Thyroid gland (tissue), 4 donors: ENCODE results near the gene STRN3. TPM values are rescaled to one million over a fixed set of nuclear protein-coding genes. Genes with fewer than 3 reads are reported as not detected.
A peak's percentile ranks its signal among the peaks of the same experiment; 100 is the strongest.
"Not testable (repeated sequence)": the region's sequence is repeated elsewhere in the genome, so short reads cannot be mapped to it uniquely, and the experiment has no call there.

Experiments
- DNase-seq, 2 donors: peaks; one replicate each; pipeline ENCODE4 v3.0.0-alpha.2; 2019
- H3K27ac ChIP-seq, 3 donors: fragments of 200-600 bp; sonication (generic); 1 replicate in 2 of 3; 2 replicates in 1 of 3; pipeline ENCODE4 v1.5.1; 2016 to 2019; ENCODE audit warnings: mild to moderate bottlenecking in 1 of 3, moderate library complexity in 1 of 3
- H3K27me3 ChIP-seq: fragments of 200-600 bp; sonication (generic); one replicate; pipeline ENCODE4 v1.5.1; 2019
- H3K36me3 ChIP-seq, 2 donors: fragments of 200-600 bp; sonication (generic); one replicate each; pipeline ENCODE4 v1.5.1; 2016 to 2019
- H3K4me1 ChIP-seq, 2 donors: fragments of 200-600 bp; sonication (generic); one replicate each; pipeline ENCODE4 v1.5.1; 2017 to 2019
- H3K4me3 ChIP-seq, 3 donors: fragments of 200-600 bp; sonication (generic); replicated peaks in 1 of 3; 1 replicate in 2 of 3; 2 replicates in 1 of 3; pipeline ENCODE4 v1.5.1; 2016; ENCODE audit warnings: mild to moderate bottlenecking in 1 of 3
- H3K9me3 ChIP-seq: fragments of 200-600 bp; sonication (generic); one replicate; pipeline ENCODE4 v1.5.1; 2017
- POLR2A ChIP-seq, 2 donors: fragments of 450-650 bp; IDR thresholded peaks; one replicate each; pipeline ENCODE4 v1.6.1; 2017; ENCODE audit warnings: antibody characterized with exemption in 2 of 2, mild to moderate bottlenecking in 2 of 2, moderate library complexity in 1 of 2
- whole genome bisulfite sequencing, 2 donors: methylation state at CpG; one replicate each; pipeline ENCODE4 v1.1.5; 2017; 5-methylcytosine and 5-hydroxymethylcytosine counted together
- intact Hi-C: fragments of 100-400 bp; cut with DNase I; formaldehyde crosslinking; loops from one replicate; pipeline ENCODE4 v1.15.1; 2023
- total RNA-seq, 4 donors: library from RNA; depleted of rRNA; stranded (reverse); fragments of >200 nt; gene quantifications; one replicate each; pipeline ENCODE4 v1.2.3, GENCODE V29; 2016
- TF ChIP-seq, protein P1 (sequence below), 6 experiments: fragments of 200-600 bp in 3 of 6; fragments of 450-650 bp in 3 of 6; sonication (generic) in 3 of 6; IDR thresholded peaks; one replicate each; pipeline ENCODE4 v1.5.1; 2016 to 2019; ENCODE audit warnings: antibody characterized with exemption in 6 of 6, mild to moderate bottlenecking in 2 of 6, inconsistent platforms in 1 of 6, moderate library complexity in 1 of 6

The STRN3 gene
- total RNA-seq, 4 donors from 2014 or later, result 46.3 to 77.5 (median 53.6) TPM

DNA sequence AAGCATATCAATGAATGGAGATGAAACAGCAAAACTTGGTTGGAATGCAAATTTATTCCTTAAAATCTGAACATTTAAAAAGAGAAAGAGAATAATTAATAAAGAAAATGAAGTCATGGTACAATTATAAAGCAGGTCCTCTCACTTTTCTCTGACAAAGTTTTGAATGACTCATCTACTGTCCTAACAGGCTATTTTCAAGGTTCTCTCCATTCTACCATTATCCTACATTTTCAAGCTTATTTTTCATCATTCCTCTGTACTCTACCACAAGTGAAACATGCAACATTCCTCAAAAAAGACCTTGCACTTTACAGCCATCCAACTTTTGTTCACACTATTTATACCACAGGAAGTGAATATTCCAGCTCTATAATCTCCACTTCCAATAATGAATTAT lies 37.7 kb downstream of the STRN3 start:
- no peak overlapping the region for H3K27ac ChIP-seq

DNA sequence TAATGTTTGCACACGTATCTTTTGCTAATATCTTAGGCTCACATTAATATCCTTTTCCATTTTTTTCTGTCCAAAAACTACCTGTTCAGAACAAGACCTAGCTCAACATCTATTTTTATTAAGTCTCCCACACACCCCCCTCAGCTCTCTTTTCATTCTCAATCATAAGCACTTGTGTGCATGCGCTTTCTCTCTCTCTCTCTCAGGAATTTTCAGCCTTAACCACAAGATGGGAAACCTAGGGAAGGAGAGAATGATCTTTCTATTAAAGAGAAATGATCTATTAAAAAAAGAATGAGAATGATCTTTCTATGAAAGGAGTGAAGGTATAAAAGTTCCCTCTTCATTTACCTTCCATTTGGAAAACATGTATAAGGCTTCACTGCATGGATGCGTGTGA lies 40.4 kb downstream of the STRN3 start:
- no peaks in the 10 kb centered on the region for H3K9me3 ChIP-seq
- no peak for DNase-seq
- intact Hi-C loops, result loop anchor here (10.0 kb wide), 1 partner anchor 369 kb away; no protein-coding TSS in a partner anchor

More for the DNA sequence above, 37.7 kb downstream of the STRN3 start:
- Histone ChIP-seq H3K9me3 (no peaks in the 10 kb centered on the region), H3K27me3 (no peaks in the 10 kb centered on the region), H3K36me3 (no peaks in the 10 kb centered on the region), H3K4me3 (no peak overlapping the region), H3K4me1 (peaks cover 0 to 18% of the 10 kb centered on the region in 2 donors)
- DNase-seq, result no peak
- TF ChIP-seq, protein P1, sequence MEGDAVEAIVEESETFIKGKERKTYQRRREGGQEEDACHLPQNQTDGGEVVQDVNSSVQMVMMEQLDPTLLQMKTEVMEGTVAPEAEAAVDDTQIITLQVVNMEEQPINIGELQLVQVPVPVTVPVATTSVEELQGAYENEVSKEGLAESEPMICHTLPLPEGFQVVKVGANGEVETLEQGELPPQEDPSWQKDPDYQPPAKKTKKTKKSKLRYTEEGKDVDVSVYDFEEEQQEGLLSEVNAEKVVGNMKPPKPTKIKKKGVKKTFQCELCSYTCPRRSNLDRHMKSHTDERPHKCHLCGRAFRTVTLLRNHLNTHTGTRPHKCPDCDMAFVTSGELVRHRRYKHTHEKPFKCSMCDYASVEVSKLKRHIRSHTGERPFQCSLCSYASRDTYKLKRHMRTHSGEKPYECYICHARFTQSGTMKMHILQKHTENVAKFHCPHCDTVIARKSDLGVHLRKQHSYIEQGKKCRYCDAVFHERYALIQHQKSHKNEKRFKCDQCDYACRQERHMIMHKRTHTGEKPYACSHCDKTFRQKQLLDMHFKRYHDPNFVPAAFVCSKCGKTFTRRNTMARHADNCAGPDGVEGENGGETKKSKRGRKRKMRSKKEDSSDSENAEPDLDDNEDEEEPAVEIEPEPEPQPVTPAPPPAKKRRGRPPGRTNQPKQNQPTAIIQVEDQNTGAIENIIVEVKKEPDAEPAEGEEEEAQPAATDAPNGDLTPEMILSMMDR (IDR thresholded peaks at IDR 0.05), result no peak
- TF ChIP-seq POLR2A (IDR thresholded peaks at IDR 0.05), result no peak
- intact Hi-C loops, result loop anchor here (10.0 kb wide), 1 partner anchor 366 kb away; no protein-coding TSS in a partner anchor

DNA sequence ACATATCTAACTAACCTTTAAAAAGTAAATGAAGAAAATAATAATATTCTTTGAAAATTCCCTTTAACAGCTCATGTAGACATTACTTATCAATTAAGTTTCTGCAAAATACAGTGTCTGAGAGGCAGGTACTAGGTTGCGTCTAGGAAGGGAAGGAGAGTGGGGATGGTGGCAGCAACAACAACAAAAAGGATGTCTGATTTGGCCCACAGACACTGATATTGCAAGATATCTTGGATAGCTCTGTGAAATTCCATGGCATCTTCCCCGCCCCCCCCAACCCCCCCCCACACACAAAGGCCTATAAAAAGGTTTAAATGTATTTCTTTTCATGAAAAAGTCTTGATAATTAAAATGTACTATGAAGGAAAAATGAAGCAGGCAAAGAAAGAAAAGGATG lies 42.3 kb downstream of the STRN3 start:
- 92 to 94% methylated on average over 2 of the region's 2 CpGs for WGBS, 2 donors
- Histone ChIP-seq H3K4me3 (no peak overlapping the region), H3K27ac (no peak overlapping the region), H3K27me3 (no peaks in the 10 kb centered on the region), H3K9me3 (no peaks in the 10 kb centered on the region), H3K4me1 (peaks cover 0 to 8% of the 10 kb centered on the region in 2 donors), H3K36me3 (no peaks in the 10 kb centered on the region)
- DNase-seq, result no peak
- intact Hi-C loops, result loop anchor here (10.0 kb wide), 1 partner anchor 371 kb away; no protein-coding TSS in a partner anchor
- no peak for TF ChIP-seq POLR2A (IDR thresholded peaks at IDR 0.05)
- TF ChIP-seq, protein P1 (IDR thresholded peaks at IDR 0.05), result no peak

More for the DNA sequence above, 40.4 kb downstream of the STRN3 start:
- peaks cover 0 to 9% of the 10 kb centered on the region in 2 donors for H3K4me1 ChIP-seq
- no peaks in the 10 kb centered on the region for H3K27me3 ChIP-seq
- 93 to 94% methylated on average over 3 of the region's 3 CpGs for WGBS, 2 donors
- no peak for TF ChIP-seq POLR2A (IDR thresholded peaks at IDR 0.05)
- no peak overlapping the region for H3K4me3 ChIP-seq
- no peaks in the 10 kb centered on the region for H3K36me3 ChIP-seq
- no peak overlapping the region for H3K27ac ChIP-seq

DNA sequence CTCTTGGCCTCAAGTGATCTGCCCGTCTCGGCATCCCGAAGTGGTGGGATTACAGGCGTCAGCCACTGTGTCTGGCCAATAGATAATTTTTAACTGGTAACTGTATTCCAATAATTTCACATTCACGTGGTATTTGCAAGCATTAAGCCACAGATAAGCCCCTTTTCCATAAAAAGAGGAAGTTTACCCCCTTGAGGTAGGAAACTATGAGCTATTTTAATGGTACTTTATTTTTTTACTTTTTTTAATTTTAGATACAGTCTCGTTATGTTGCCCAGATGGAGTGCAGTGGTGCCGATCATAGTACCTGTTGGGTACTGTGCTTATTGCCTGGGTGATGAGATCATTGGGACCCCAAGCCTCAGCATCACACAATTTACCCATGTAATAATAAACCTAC lies 43.6 kb downstream of the STRN3 start:
- no peaks in the 10 kb centered on the region for H3K36me3 ChIP-seq
- H3K9me3 ChIP-seq, result no peaks in the 10 kb centered on the region
- no peak overlapping the region for H3K4me3 ChIP-seq
- no peak overlapping the region for H3K27ac ChIP-seq
- no peak for TF ChIP-seq POLR2A (IDR thresholded peaks at IDR 0.05)
- H3K4me1 ChIP-seq, result peaks cover 0 to 11% of the 10 kb centered on the region in 2 donors
- DNase-seq, result no peak
- WGBS, 2 donors, result 83 to 88% methylated on average over 7 of the region's 7 CpGs
- no peaks in the 10 kb centered on the region for H3K27me3 ChIP-seq
- intact Hi-C loops, result loop anchor here (10.0 kb wide), 1 partner anchor 372 kb away; no protein-coding TSS in a partner anchor

DNA sequence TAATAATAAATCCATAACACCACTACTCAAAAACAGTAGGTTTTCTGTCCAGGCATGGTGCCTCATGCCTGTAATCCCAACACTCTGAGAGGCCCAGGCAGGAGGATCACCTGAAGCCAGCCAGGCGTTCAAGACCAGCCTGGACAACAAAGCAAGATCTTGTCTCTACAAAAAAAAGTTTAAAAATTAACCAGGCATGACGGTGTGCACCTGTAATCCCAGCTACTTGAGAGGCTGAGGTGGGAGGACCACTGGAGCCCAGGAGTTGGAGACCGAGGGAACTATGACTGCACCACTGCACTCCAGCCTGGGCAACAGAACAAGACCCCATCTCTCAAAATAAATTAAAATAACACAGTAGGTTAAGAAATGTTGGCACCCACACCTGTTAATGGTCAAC lies 45.2 kb downstream of the STRN3 start:
- Histone ChIP-seq H3K27ac (no peak overlapping the region), H3K4me1 (peaks cover 0 to 4% of the 10 kb centered on the region in 2 donors), H3K36me3 (no peaks in the 10 kb centered on the region), H3K4me3 (no peak overlapping the region), H3K9me3 (no peaks in the 10 kb centered on the region), H3K27me3 (no peaks in the 10 kb centered on the region)
- intact Hi-C loops, result loop anchor here (2.0 to 10.0 kb wide), 2 partner anchors 102 to 374 kb away; no protein-coding TSS in a partner anchor
- WGBS, 2 donors, result 63 to 73% methylated on average over 3 of the region's 3 CpGs
- no peak for TF ChIP-seq POLR2A (IDR thresholded peaks at IDR 0.05)
- TF ChIP-seq, protein P1 (IDR thresholded peaks at IDR 0.05), result no peak
- no peak for DNase-seq

DNA sequence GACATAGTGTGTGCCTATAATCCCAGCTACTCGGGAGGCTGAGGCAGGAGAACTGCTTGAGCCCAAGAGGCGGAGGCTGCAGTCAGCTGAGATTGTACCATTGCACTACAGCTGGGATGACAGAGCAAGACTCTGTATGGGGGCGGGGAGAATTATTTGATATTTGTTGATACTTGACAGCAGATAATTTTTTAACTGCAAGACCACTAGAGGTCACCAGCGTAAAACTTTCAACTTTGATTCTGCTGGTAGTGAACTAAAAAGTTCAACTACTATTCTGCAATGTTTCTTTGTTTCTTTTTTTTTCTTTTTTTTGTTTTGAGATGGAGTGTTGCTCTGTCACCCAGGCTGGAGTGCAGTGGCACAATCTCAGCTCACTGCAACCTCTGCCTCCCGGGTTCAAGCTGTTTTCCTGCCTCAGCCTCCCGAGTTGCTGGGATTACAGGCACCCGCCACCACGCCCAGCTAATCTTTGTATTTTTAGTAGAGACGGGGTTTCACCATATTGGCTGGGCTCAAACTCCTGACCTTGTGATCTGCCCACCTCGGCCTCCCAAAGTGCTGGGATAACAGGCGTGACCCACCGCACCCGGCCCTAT lies 46.0 kb downstream of the STRN3 start:
- intact Hi-C loops, result loop anchor here (2.0 to 10.0 kb wide), 2 partner anchors 103 to 375 kb away; no protein-coding TSS in a partner anchor
- not testable (repeated sequence) for H3K27ac ChIP-seq, H3K9me3 ChIP-seq, H3K4me1 ChIP-seq, H3K27me3 ChIP-seq, H3K36me3 ChIP-seq, H3K4me3 ChIP-seq
- DNase-seq, result peak; percentile 20
- whole genome bisulfite sequencing, 2 donors, result 78 to 80% methylated on average over 13 of the region's 13 CpGs
- TF ChIP-seq, protein P1 (IDR thresholded peaks at IDR 0.05), result peak; percentile 16 to 83 (median 51)
